ENCODE data around the gene MED23.

MED23 gene

DNA sequence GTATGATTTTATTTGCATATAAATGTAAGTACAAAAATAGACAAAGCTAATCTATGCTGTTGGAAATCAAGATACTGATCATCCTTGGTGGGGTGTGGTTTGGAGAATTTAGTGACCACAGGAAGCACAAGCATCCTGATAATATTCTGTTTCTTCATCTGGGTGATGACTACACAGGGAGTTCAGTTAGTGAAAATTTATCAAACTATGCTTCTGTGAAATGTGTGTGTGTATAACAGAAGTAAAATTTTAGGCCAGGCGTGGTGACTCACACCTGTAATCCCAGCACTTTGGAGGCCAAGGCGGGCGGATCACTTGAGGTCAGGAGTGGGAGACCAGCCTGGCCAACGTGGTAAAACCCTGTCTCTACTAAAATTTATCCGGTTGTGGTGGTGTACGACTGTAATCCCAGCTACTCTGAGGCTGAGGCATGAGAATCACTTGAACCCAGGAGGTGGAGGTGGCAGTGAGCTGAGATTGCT lies 29.6 kb upstream of the MED23 start:
- H3K4me3 ChIP-seq (ENCODE audit: low read depth, low read length): no peak overlapping the region
- TF ChIP-seq, protein P1, sequence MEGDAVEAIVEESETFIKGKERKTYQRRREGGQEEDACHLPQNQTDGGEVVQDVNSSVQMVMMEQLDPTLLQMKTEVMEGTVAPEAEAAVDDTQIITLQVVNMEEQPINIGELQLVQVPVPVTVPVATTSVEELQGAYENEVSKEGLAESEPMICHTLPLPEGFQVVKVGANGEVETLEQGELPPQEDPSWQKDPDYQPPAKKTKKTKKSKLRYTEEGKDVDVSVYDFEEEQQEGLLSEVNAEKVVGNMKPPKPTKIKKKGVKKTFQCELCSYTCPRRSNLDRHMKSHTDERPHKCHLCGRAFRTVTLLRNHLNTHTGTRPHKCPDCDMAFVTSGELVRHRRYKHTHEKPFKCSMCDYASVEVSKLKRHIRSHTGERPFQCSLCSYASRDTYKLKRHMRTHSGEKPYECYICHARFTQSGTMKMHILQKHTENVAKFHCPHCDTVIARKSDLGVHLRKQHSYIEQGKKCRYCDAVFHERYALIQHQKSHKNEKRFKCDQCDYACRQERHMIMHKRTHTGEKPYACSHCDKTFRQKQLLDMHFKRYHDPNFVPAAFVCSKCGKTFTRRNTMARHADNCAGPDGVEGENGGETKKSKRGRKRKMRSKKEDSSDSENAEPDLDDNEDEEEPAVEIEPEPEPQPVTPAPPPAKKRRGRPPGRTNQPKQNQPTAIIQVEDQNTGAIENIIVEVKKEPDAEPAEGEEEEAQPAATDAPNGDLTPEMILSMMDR (IDR thresholded peaks at IDR 0.05; ENCODE audit: low read depth, low read length, missing control alignments): no peak
- no peak for DNase-seq (ENCODE audit: low read depth)

DNA sequence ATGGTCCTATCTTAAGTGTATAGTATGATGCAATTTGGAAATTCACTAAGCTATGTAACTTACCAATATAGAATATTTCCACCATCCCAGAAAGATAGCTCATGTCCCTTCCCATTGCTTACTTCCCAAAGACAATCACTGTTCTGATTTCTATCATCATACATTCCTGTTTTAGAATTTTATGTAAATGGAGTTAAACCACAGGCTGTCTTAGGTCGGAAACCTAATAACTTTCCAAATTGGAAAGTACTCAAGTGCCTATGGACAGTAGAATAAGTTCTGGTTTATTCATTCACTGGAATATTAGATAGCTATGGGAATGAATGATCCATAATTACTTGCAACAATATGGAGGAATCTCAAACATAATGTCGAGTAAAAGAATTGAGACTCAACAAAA lies 29.2 kb upstream of the MED23 start:
- no peak overlapping the region for H3K4me3 ChIP-seq (ENCODE audit: low read depth, low read length)
- TF ChIP-seq, protein P1 (IDR thresholded peaks at IDR 0.05; ENCODE audit: low read depth, low read length, missing control alignments): no peak
- DNase-seq (ENCODE audit: low read depth): no peak

GRCh38 chr6:131656667-131657066 lies 28.6 kb upstream of the MED23 start:
- no peak for DNase-seq (ENCODE audit: low read depth)
- TF ChIP-seq, protein P1 (IDR thresholded peaks at IDR 0.05; ENCODE audit: low read depth, low read length, missing control alignments): no peak
- H3K4me3 ChIP-seq (ENCODE audit: low read depth, low read length): no peak overlapping the region

- TF ChIP-seq, protein P1 (IDR thresholded peaks at IDR 0.05; ENCODE audit: low read depth, low read length, missing control alignments): no peak
- H3K4me3 ChIP-seq (ENCODE audit: low read depth, low read length): no peak overlapping the region
- DNase-seq (ENCODE audit: low read depth): no peak
These were observed 27.9 kb upstream of the MED23 start for GRCh38 chr6:131655951-131656350.

DNA sequence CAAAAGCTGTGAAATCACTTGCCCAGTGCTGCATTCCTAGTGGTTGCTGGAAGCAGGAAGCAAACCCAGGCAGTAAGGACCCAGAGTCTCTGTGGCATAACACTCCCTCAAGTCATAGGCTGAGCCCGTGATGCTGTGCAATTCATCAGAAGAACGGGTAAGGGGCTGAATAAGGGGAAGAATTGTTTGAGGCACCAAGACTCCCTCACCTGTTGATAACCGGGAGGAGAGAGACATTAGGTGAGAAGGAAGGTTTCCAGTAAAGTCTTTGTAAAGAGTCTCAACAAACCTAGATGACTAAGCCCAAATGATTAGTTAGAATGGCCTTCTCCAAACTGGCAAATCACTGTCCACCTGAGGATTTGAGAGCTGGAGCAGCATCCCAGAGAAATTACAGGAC lies 27.3 kb upstream of the MED23 start:
- H3K4me3 ChIP-seq (ENCODE audit: low read depth, low read length): no peak overlapping the region
- no peak for DNase-seq (ENCODE audit: low read depth)
- TF ChIP-seq, protein P1 (IDR thresholded peaks at IDR 0.05; ENCODE audit: low read depth, low read length, missing control alignments): no peak

DNA sequence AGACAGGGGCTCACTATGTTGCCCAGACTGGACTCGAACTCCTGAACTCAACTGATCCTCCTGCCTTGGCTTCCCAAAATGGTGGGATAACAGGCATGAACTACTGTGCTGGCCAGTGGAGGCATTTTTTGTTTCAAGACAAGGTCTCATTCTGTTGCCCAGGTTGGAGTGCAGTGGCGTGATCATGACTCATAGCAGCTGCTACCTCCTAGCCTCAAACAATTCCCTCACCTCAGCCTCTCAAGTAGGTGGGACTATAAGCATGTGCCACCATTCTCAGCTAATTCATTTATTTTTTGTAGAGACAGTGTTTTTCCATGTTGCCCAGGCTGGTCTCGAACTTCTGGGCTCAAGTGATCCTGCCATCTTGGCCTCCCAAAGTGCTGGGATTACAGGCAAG lies 26.3 kb upstream of the MED23 start:
- TF ChIP-seq, protein P1 (IDR thresholded peaks at IDR 0.05; ENCODE audit: low read depth, low read length, missing control alignments): no peak
- DNase-seq (ENCODE audit: low read depth): no peak

GRCh38 chr6:131652472-131652871 lies 24.4 kb upstream of the MED23 start:
- TF ChIP-seq, protein P1 (IDR thresholded peaks at IDR 0.05; ENCODE audit: low read depth, low read length, missing control alignments): no peak
- DNase-seq (ENCODE audit: low read depth): no peak
- H3K4me3 ChIP-seq (ENCODE audit: low read depth, low read length): no peak overlapping the region

More for the DNA sequence above, 26.3 kb upstream of the MED23 start:
- H3K4me3 ChIP-seq (ENCODE audit: low read depth, low read length): no peak overlapping the region
